ENCODE results near the gene TFDP2. TPM values are rescaled to one million over a fixed set of nuclear protein-coding genes. Genes with fewer than 3 reads are reported as not detected.

Gene TFDP2
- total RNA-seq, 1 experiment from 2014 or later = 76.0 TPM

DNA sequence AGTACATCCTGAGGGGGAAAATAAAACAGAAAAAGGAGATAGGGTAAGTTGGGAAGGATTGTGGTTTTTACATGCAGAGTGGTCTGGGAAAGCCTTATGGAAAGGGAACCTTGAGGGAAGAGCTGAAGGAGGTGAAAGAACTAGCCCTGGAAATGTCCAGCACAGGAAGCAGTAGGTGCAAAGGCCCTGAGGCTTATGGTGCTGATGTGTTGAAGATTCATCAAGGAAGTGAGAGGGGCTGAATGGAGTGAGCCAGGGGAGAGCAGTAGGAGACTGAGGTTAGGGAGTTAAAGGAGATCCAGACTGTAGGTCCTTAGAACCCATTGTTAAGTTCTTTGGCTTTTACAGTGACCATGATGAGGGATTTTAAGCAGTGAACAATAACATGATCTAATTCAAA lies 239.9 kb downstream of the TFDP2 start:
- H3K4me3 Mint-ChIP-seq = no peak overlapping the region
- no peak overlapping the region for H4K5ac ChIP-seq (ENCODE audit: insufficient read length, low read depth, low read length)
- no peak overlapping the region for H2BK20ac ChIP-seq (ENCODE audit: low read depth, low read length, poor library complexity, severe bottlenecking)
- TF ChIP-seq, protein P1, sequence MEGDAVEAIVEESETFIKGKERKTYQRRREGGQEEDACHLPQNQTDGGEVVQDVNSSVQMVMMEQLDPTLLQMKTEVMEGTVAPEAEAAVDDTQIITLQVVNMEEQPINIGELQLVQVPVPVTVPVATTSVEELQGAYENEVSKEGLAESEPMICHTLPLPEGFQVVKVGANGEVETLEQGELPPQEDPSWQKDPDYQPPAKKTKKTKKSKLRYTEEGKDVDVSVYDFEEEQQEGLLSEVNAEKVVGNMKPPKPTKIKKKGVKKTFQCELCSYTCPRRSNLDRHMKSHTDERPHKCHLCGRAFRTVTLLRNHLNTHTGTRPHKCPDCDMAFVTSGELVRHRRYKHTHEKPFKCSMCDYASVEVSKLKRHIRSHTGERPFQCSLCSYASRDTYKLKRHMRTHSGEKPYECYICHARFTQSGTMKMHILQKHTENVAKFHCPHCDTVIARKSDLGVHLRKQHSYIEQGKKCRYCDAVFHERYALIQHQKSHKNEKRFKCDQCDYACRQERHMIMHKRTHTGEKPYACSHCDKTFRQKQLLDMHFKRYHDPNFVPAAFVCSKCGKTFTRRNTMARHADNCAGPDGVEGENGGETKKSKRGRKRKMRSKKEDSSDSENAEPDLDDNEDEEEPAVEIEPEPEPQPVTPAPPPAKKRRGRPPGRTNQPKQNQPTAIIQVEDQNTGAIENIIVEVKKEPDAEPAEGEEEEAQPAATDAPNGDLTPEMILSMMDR (conservative IDR thresholded peaks at IDR 0.05) = no peak
- H3T11ph ChIP-seq (ENCODE audit: low read length) = no peak overlapping the region
- H3K14ac ChIP-seq (ENCODE audit: insufficient read depth, low read length) = no peak overlapping the region
- H3K4me2 ChIP-seq (ENCODE audit: insufficient read depth, insufficient read length, low read length) = no peak overlapping the region
- peaks cover 12% of the 10 kb centered on the region in 2 experiments for H3K9me3 Mint-ChIP-seq
- peaks cover 4% of the 10 kb centered on the region for H3K79me1 ChIP-seq (ENCODE audit: insufficient read depth, low read depth, low read length, poor library complexity, severe bottlenecking)
- H3K27ac ChIP-seq (ENCODE audit: insufficient read length, low read depth, low read length) = no peak overlapping the region
- no peak overlapping the region for H2AFZ ChIP-seq (ENCODE audit: low read length)
- no peaks in the 10 kb centered on the region for H3K79me2 ChIP-seq (ENCODE audit: insufficient read depth, low read length)
- peak overlapping the region in 2 of 3 experiments; percentile 8 to 80; a peak in 2 of 7 replicates for H3K27ac Mint-ChIP-seq
- no peak overlapping the region for H4K91ac ChIP-seq (ENCODE audit: insufficient read length, low read depth, low read length)
- H3K4me1 ChIP-seq (ENCODE audit: insufficient read depth, low read length) = no peaks in the 10 kb centered on the region
- H3K27me3 Mint-ChIP-seq (ENCODE audit: low read depth) = no peaks in the 10 kb centered on the region
- H4K20me1 ChIP-seq (ENCODE audit: control insufficient read depth, insufficient read depth, insufficient read length) = no peaks in the 10 kb centered on the region
- no peak overlapping the region for H2BK15ac ChIP-seq (ENCODE audit: low read depth, low read length)
- H3K56ac ChIP-seq (ENCODE audit: insufficient read length, low read depth, low read length) = no peak overlapping the region
- H2BK12ac ChIP-seq (ENCODE audit: insufficient read length, low read depth, low read length) = no peak overlapping the region
- no peaks in the 10 kb centered on the region for H3K9me3 ChIP-seq (ENCODE audit: control insufficient read depth, low read depth, low read length)
- H3K18ac ChIP-seq (ENCODE audit: insufficient read length, low read depth, low read length) = no peak overlapping the region
- peaks cover 72 to 88% (median 83%) of the 10 kb centered on the region in 3 experiments for H3K36me3 Mint-ChIP-seq (ENCODE audit: insufficient read depth in 1 of 3, low read depth in 3 of 3)
- no peak for DNase-seq
- no peak overlapping the region for H4K8ac ChIP-seq (replicated peaks; ENCODE audit: insufficient read length, low read depth, low read length)
- no peaks in the 10 kb centered on the region for H3K4me1 Mint-ChIP-seq
- no peaks in the 10 kb centered on the region for H3K23me2 ChIP-seq (ENCODE audit: insufficient read length, low read depth, low read length, poor library complexity, severe bottlenecking)
- no peak overlapping the region for H2BK5ac ChIP-seq (ENCODE audit: insufficient read length, low read length)
- no peak overlapping the region for H2BK120ac ChIP-seq (ENCODE audit: low read depth, low read length, poor library complexity, severe bottlenecking)
- H3K27me3 ChIP-seq (ENCODE audit: insufficient read depth, low read length) = no peaks in the 10 kb centered on the region
- H3K9ac ChIP-seq (ENCODE audit: extremely low read depth, insufficient read length, low read length) = no peak overlapping the region
- H2AK5ac ChIP-seq (ENCODE audit: insufficient read length, low read length) = no peak overlapping the region
- H3K23ac ChIP-seq (ENCODE audit: insufficient read length, low read depth, low read length) = no peak overlapping the region
- no peak overlapping the region for H3K4ac ChIP-seq (ENCODE audit: low read depth, low read length)
